Islet precursor cell (in vitro differentiated cells): ENCODE data around the gene DUSP15.

ENCODE experiments used
- DNase-seq: peaks from one replicate; pipeline ENCODE4 v3.0.0-alpha.2; 2018

DUSP15 gene

GRCh38 chr20:31890646-31891045 is 20.3 kb upstream of the DUSP15 start:
- peak; percentile 43 for DNase-seq

DNA sequence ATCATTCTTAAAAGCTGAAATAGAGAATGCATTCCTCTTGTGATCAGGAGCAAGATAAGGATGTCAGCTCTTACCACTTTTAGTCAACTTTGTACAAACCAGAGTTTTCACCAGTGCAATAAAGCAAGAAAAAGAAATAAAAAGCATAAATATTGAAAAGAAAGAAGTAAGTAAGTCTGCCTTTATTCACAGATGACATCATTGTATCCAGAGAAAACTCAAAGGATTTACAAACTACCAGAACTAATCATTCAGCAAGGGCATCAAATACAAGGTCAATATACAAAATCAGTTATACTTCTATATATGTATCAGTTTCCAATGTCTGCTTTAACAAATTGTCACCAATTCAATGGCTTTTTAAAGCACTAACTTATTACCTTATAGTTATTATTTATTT is 13.5 kb upstream of the DUSP15 start:
- DNase-seq = no peak

DNA sequence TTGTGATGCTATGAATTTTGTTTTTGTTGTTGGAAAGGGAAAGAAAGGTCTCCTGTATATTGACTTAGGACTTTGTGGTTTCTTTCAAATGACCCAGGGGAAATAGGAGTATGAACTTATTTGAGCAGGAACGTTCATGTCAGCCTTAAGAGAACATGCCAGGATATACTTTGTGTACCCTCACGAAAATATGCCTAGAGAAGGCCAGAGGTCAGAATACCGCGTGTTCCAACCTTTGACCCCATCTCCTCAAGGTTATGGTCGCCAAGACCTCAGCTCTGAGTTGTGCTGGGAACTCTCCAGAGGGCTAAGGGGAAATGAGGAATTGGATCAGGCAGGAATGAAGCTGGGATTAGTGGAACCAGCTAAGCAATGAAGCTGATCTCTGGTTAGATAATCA is 11.6 kb upstream of the DUSP15 start:
- peak; percentile 22 for DNase-seq

DNA sequence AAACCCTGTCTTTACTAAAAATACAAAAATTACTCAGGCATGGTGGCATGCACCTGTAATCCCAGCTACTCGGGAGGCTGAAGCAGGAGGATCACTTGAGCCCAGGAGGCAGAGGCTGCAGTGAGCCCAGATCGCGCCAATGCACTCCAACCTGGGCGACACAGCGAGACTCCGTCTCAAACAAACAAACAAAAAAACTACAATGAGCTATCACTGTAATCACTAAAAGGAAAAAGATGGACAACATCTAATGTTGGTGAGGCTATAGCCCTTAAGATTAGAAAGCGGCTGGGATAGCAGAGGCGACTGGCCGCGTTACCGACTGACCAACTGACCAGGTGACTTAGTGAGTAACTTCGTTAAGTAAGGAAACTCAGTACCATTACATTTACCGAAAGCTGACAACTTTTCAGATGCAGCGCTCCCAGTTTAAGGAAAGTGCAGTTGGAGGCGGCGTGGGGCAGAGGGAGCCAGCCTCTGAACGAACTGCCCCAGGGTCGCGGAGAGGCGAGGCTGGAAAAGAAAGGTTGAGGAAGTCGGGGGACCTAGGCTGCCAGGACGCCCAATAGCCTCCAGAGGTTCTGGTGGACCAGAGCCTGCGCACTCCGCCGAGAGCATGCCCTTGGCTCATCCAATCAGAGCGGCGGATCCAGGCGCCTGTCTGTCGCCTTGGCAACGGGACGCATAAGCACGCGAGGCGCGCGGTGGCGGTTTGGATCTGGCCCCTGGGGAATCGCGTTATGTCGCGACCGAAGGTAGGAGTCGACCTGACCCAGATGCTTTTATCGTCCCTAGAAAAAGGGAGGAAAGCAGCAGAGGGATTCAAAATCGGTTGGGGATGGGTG is 9.0 kb upstream of the DUSP15 start:
- DNase-seq = peak; percentile 98

DNA sequence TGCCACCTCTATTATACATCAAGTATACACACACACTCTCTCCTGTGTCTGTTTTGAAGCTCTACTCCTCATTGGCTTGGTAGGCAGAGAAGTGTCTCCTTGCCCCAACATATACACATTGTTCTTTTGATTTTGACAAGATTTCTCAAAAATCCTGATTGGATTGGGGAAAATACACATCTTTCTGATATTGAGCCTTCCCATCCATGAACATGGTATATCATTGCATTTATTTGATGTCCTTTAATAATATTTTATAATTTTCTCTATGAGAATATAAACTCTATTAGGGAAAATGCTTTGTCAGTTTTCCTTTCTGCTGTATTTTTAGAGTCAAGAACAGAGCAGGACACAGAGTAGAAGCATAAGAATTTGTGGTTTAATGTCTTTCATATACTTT is 7.4 kb upstream of the DUSP15 start:
- no peak for DNase-seq

DNA sequence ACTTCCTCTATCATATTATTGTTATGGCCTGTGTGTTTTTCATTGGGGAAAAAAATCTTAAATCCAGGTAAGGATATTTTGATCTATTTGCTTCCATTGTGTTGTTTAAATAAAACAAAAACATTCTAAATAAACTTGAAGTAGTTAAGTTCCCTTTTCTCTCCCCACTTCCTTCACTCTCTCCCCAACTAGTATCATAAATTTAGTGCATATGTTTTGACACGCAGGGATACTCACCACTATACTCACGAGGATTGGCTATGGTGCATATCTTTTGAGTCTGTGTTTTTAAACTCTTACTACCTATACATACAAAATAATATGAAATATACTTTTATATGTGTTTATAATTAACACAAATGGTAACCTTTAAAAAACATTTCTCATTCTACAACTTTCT is 5.3 kb upstream of the DUSP15 start:
- no peak for DNase-seq

DNA sequence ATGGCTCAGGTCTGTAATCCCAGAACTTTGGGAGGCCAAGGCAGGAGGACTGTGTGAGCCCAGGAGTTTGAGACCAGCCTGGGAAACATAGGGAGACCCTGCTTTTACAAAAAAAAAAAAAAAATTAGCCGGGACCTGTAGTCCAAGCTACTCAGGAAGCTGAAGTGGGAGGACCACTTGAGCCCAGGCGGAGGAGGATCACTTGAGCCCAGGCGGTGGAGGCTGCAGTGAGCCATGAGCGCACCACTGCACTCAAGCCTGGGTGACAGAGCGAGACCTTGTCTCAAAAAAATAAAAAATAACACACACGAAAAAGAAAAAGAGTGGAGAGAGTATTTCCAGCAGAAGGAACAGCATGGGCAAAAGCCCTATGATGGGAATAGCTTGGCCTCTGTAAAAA is 2.1 kb upstream of the DUSP15 start:
- no peak for DNase-seq

DNA sequence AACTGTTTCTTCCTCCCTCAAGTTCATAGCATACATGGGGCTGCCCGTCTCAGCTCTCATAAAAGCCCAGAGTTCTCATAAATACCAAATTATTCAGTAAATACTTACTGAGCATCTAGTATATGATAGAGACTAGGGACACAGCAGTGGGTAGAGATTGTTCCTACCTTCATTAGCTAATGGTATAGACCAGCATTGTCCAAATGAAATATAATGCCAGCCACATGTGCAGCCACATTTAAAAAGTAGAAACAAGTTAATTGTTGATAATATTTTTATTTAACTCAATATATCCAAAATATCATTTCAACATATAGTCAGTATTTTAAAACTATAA is 1.3 kb upstream of the DUSP15 start:
- no peak for DNase-seq

DNA sequence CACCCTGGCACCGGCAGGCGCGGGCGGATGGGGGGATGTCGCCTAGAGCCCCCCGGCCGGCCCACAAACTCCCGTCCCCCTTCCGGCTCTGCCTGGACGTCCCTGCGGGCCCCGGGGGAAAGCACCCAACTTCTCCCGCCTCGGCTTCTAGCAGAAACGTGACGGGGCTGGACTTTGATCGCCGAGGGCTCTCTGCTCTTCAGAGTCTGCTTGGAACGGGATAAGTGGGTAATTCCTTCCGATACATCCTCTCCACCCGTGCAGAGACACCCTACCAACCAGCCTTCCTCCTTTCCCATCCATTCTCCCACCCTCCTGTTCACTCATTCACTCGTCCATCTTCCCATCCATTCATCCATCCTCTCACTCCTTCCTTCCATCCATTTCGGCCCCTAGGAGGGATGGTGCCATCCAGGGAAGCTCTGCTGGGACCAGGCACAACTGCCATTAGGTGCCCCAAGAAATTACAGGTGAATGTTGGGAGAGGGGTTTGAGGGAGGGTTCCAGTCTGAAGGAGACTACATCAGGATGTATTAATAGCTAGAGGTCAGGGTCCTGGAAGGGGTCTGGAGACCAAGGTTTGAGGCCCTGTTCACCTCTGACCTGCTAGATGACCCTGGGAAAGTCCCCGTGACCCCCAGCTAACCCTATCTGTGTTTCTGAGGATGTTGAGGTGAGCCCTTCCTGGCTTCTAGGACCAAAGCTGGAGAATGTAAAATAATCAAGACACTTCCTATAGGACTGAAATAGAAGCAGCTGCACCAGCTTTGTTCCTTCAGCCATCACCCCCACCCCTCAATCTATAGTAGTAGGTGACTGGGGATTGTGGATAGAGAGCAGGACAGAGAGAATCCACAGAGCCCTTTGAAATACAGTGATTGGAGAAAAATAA is 645 bp upstream of the DUSP15 start:
- peak; percentile 22 for DNase-seq

DNA sequence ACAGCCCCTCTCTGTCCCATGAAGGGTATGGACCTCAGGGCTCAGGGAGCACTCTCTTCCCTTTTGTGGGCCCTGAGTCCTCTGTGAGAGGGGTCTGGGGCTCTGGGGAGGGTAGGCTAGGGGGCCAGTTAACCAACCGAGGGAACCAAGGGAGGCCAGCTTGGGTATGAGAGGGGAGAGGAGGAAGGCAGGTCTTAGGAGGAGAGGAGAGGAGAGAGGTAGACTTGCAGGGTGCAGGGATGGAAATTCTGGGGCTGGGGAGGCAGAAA is 720 bp downstream of the DUSP15 start:
- DNase-seq = no peak

DNA sequence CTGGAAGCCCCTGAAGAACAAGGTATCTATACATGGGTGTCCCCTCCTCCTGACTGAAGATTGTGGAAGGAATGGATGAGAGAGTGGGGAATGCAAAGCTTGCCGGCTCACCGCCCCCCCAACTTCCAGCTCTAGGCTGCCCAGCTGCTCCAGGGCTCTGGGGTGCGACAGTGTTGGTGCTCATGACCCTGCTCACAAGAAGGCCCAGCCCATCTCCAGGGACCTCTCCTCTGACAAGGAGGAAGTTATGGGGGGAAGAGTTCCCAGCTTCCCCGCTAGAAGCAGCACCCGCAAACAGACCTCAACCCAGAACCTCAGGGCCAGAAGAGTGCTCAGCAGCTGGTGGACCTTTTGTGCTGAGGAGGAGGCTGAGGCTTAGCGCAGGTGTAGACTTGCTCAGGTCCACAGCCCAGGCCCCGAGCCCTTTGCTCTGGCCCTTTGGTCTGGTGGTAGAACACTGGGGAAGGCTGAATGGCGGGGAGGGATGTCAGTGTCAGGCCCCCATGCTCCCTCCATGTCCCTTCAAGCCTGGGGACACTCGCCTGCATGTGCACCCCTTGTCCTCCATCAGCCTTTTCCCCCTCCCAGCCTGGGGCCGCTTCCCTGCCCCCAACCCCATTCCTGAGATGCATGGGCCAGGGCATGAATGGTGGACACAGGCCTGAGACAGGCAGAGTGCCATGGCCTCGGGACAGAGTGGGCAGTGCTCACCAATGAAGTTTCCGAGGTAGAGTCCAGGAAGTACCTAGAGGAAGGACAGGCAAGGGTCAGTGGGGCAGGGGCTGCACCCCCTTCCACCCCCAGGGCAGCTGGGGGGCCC is 1.3 kb downstream of the DUSP15 start:
- DNase-seq = peak; percentile 44

DNA sequence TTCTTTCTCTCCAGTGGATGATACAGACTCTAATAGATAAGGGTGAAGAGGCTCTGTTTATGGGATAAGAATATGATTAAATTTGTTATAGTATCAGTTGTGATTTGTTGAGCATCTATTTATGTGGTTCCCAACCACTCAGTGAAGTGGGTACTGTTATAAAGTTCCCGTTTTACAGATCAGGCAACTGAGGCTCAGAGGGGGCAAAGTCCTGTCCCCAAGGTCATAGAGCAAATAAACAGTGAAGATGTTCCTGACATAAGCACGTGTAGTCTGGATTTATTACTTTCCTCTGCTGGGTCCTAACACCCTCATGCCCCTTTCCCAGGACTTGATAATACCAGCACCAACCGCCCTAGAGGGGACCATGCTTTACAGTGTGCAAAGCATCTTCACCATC is 4.1 kb downstream of the DUSP15 start:
- no peak for DNase-seq

GRCh38 chr20:31864521-31865400 is 5.6 kb downstream of the DUSP15 start:
- DNase-seq = no peak

DNA sequence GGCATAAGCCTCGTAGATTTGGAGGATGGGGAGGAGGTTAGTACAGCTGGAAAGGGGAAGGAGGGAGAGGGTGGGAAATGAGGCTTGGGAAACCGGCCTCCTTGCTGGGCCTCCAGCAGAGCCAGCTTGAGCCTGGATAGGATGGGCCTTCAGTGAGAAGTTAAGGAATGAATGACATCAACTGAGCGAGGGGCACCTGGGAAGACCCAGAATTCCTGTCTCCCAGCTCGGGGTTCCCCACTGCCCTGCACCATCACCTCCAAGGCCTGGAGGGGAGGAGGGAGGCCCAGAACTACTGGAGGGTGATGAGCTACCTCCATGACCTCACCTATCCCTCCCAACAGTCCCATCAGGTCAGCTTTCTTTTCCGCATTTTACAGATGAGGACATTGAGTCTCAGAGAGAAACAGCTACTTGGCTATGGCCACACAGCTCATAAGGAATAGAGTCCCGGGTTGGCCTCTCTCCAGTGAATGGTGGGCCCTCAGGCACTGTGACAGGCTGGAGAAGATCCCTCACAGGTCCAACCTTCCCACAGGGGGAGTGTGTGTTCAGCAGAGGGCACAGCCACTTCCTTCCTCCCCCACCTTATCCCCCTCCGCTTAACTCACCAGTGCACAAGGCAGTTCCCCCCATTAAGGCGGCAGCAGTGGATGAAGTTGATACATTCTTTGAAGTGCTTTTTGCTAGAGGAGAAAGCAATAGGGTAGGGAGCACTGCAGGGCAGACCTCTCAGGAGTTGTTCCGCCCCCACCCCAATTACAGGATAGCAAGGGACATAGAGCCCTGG is 6.8 kb downstream of the DUSP15 start:
- no peak for DNase-seq

DNA sequence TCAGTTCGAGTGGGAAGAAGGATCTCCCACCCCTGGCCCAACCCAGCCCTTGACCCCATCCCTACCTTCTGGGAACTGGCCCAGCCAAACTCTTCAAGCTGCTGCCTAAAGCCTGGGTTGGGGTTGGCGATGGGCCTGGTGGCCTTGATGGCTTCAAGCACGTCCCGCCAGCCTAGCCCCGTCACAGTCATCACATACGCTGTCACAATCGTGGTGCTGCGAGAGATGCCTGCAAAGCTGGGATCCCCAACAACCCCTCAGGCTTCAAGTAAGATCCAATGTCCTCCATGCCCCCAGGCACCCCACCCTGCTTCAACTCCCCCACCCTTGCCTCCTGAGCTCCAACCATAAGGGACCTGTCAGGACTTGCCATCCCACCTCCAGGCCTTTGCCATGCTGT is 7.8 kb downstream of the DUSP15 start:
- DNase-seq = no peak

DNA sequence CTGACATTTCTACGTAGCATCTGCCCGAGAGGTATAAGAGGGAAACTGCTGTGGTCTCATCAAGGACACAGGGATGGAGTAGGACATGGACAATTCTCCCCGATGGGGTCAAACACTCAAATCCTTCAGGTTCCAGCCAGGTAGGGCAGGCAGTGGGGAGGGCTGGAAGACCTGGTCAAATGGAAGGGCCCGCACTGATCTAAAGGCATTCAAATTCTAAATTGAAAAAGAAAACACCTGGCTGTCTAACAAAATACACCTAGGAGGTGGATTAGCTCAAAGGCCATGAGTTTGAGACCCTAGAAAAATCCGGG is 8.2 kb downstream of the DUSP15 start:
- DNase-seq = no peak

DNA sequence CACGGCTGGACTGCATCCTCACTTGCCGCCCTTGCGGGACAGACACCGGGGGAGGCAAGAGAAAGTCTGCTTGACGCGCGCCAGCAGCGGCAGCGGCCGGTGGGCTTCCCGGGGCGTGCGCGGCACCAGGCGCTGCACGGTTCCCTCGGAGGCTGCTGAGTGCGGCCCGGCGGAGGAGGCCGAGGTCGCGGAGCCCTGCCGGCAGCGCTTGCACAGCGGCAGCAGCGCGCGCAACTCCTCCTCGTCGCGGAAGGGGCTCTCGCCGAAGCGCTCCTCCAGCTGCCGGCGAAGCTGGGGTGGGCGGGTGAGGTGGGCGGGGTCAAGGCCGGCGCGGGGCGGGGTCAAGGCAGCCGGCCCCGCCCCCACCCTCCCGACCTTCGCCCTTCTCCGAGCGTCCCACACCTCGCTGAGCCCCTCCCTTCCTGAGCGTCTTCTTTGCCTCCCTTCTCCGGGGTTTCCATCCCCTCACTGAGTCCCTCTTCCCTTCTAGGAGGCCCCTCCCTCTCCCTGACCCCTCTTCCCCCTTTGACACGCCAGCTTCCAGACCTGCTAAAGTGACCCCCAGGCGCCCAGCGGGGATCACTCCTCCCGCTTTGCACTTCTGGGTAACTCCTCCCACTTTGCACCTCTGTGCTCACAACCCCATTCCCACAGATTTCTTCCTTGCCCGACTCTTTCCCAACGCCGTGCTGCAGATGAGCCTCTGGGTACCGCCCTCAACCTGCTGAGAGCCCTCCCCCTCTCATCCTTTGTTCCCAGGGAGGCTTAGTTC is 8.8 kb downstream of the DUSP15 start:
- DNase-seq = peak; percentile 94

DNA sequence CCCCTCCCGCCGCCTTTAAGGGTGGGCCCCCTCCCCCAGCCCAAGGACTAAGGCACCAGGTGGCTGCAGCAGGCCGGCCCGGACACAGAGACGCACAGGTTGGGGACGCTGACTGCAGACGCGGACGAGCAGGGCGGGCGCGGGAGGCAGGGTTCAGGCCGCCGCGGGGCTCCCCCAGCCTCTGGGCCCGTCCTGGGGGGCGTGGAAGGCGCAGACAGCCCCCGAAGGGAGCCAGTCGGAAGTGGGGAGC is 9.3 kb downstream of the DUSP15 start:
- DNase-seq = peak; percentile 80

DNA sequence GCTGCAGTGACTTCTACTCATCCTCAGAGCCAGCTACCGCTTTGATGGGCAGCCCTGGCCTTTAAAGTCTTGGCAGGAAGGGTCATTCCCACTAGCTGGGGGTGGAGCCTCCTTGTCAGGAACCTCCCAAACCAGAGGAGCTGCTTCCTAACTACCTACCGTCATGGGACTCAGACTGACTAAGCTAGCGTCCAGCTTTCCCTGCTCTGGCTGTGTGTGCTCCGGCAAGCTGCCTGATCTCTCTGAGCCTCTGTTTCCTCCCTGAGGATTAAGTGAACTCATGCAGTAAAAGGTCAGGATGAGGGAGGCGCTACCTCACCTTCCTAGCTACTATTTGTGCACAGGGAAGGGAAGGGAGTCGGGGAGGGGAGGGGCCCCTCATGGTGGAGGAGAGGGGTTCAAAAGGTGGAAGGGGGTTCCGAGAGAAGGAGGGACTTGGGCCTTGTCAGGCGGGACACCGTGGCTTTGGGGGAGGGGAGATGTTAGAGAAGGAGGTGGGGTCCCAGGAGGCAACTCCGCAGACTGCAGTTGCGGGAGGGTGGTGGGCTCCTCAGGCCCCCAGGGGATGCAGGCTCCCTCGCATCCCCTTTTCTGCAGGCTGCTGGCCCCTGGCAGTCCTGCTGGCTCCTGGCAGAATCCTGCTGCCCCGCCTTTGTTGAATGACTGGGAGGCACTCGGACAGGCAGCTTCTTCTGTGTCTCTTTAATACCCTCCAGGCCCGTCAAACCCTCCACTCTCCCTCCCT is 9.8 kb downstream of the DUSP15 start:
- DNase-seq = peak; percentile 92

DNA sequence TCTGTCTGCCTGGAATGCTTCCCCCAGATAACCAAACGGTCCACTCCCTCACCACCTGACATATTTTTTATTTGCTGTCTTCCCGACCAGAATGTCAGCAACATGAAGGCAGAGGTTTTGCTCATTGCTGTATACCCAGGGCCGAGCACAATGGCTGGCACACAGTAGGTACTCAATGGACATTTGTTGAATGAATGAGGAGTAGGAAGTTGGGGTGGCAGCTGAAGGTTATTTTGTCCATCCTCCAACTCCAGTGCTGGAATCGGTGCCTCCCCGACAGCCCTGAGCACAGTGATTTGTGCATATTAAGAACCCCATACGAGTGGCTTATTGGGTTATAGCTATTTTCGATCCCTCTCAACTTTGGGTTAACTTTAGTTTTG is 10.3 kb downstream of the DUSP15 start:
- no peak for DNase-seq
